ENCODE measurements around the gene RTF2. TPM values are rescaled to one million over a fixed set of nuclear protein-coding genes. Genes with fewer than 3 reads are reported as not detected.

The RTF2 gene
- total and polyA plus RNA-seq, 7 donors, result 47.6 to 84.6 (median 62.4) TPM

GRCh38 chr20:56467968-56468315, 485 bp upstream of the RTF2 start:
- peaks cover 0 to 38% (median 20%) of the 10 kb centered on the region in 4 donors for H3K4me1 ChIP-seq
- peaks cover 0 to 12% (median under 1%) of the 10 kb centered on the region in 4 donors for H3K36me3 ChIP-seq
- TF ChIP-seq POLR2AphosphoS5 (IDR thresholded peaks at IDR 0.05) (no peak), EP300 (IDR thresholded peaks at IDR 0.05) (no peak)
- peak overlapping the region; percentile 78 to 88 (median 86) for H3K27ac ChIP-seq
- H3K9me3 ChIP-seq, result no peaks in the 10 kb centered on the region
- H3K4me3 ChIP-seq, result peak overlapping the region; percentile 57 to 84 (median 75)
- 3 to 6% methylated on average over 7 of the region's 7 CpGs for WGBS, 2 donors
- H3K27me3 ChIP-seq, result no peaks in the 10 kb centered on the region
- no peak for DNase-seq
- intact Hi-C loops (cut with DNase I), result loop anchor here (2.0 kb wide), 1 partner anchor 75 kb away; the partner anchor contains the start of genes AURKA and CSTF1

GRCh38 chr20:56469077-56469449, 636 bp downstream of the RTF2 start:
- no peaks in the 10 kb centered on the region for H3K9me3 ChIP-seq
- no peaks in the 10 kb centered on the region for H3K27me3 ChIP-seq
- peaks cover 0 to 38% (median 20%) of the 10 kb centered on the region in 4 donors for H3K4me1 ChIP-seq
- H3K4me3 ChIP-seq, result peak overlapping the region; percentile 57 to 84 (median 75)
- TF ChIP-seq CTCF (IDR thresholded peaks at IDR 0.05) (no peak), POLR2AphosphoS5 (IDR thresholded peaks at IDR 0.05) (no peak), EP300 (IDR thresholded peaks at IDR 0.05) (no peak), POLR2A (IDR thresholded peaks at IDR 0.05) (no peak)
- peak overlapping the region; percentile 78 to 88 (median 86) for H3K27ac ChIP-seq
- intact Hi-C loops (cut with DNase I), result loop anchor here (2.0 kb wide), 1 partner anchor 76 kb away; the partner anchor contains the start of genes AURKA and CSTF1
- peaks cover 7 to 23% (median 10%) of the 10 kb centered on the region in 4 donors for H3K36me3 ChIP-seq
- no peak for DNase-seq
- WGBS, 2 donors, result 23 to 44% methylated on average over 8 of the region's 8 CpGs

- Histone ChIP-seq H3K4me3 (no peak overlapping the region), H3K9me3 (no peaks in the 10 kb centered on the region), H3K27ac (no peak overlapping the region), H3K36me3 (peaks cover 13 to 90% (median 33%) of the 10 kb centered on the region in 4 donors), H3K27me3 (no peaks in the 10 kb centered on the region), H3K4me1 (no peaks in the 10 kb centered on the region)
- intact Hi-C loops (cut with DNase I), result no loop called here
- TF ChIP-seq EP300 (IDR thresholded peaks at IDR 0.05) (no peak), POLR2A (IDR thresholded peaks at IDR 0.05) (no peak), POLR2AphosphoS5 (IDR thresholded peaks at IDR 0.05) (no peak), CTCF (IDR thresholded peaks at IDR 0.05) (no peak)
- 56 to 85% methylated on average over 7 of the region's 7 CpGs for WGBS, 2 donors
- DNase-seq, result no peak
These were observed 15.5 kb downstream of the RTF2 start for GRCh38 chr20:56483970-56484369.

- H3K4me1 ChIP-seq, result no peaks in the 10 kb centered on the region
- WGBS, 2 donors, result 81 to 88% methylated on average over 11 of the region's 11 CpGs
- DNase-seq, result no peak
- no peak overlapping the region for H3K4me3 ChIP-seq
- intact Hi-C loops (cut with DNase I), result no loop called here
- H3K27me3 ChIP-seq, result no peaks in the 10 kb centered on the region
- TF ChIP-seq CTCF (IDR thresholded peaks at IDR 0.05) (no peak), POLR2A (IDR thresholded peaks at IDR 0.05) (no peak), EP300 (IDR thresholded peaks at IDR 0.05) (no peak), POLR2AphosphoS5 (IDR thresholded peaks at IDR 0.05) (no peak)
- H3K9me3 ChIP-seq, result no peaks in the 10 kb centered on the region
- H3K36me3 ChIP-seq, result peaks cover 17 to 85% (median 29%) of the 10 kb centered on the region in 4 donors
- no peak overlapping the region for H3K27ac ChIP-seq
These were observed 18.8 kb downstream of the RTF2 start for GRCh38 chr20:56487216-56487615.

- DNase-seq, result no peak
- Histone ChIP-seq H3K36me3 (peaks cover 17 to 79% (median 30%) of the 10 kb centered on the region in 4 donors), H3K4me3 (no peak overlapping the region), H3K4me1 (no peaks in the 10 kb centered on the region), H3K27me3 (no peaks in the 10 kb centered on the region), H3K9me3 (no peaks in the 10 kb centered on the region), H3K27ac (no peak overlapping the region)
- intact Hi-C loops (cut with DNase I), result no loop called here
- WGBS, 2 donors, result 95 to 97% methylated on average over 5 of the region's 5 CpGs
- TF ChIP-seq POLR2A (IDR thresholded peaks at IDR 0.05) (no peak), POLR2AphosphoS5 (IDR thresholded peaks at IDR 0.05) (no peak)
These were observed 20.1 kb downstream of the RTF2 start for GRCh38 chr20:56488566-56488965.

GRCh38 chr20:56501116-56501515, 32.7 kb downstream of the RTF2 start:
- peaks cover 0 to 14% (median 1%) of the 10 kb centered on the region in 4 donors for H3K36me3 ChIP-seq
- 98 to 99% methylated on average over 1 of the region's 1 CpG for WGBS, 2 donors
- intact Hi-C loops (cut with DNase I), result no loop called here

More at GRCh38 chr20:56501116-56501515, 32.7 kb downstream of the RTF2 start:
- H3K4me1 ChIP-seq, result no peaks in the 10 kb centered on the region
- TF ChIP-seq POLR2AphosphoS5 (IDR thresholded peaks at IDR 0.05) (no peak), POLR2A (IDR thresholded peaks at IDR 0.05) (no peak)
- no peak overlapping the region for H3K27ac ChIP-seq
- H3K4me3 ChIP-seq, result no peak overlapping the region
- no peaks in the 10 kb centered on the region for H3K27me3 ChIP-seq
- DNase-seq, result no peak
- no peaks in the 10 kb centered on the region for H3K9me3 ChIP-seq

Measured in sigmoid colon (tissue), 7 donors.